Measurements from ENCODE around the gene KRTAP21-1. TPM values are rescaled to one million over a fixed set of nuclear protein-coding genes. Genes with fewer than 3 reads are reported as not detected.

Gene KRTAP21-1
- total and polyA plus RNA-seq, 9 of the 15 experiments (the other 6 are each of a cell fraction or from before 2014, with no cell fraction given) = not detected

DNA sequence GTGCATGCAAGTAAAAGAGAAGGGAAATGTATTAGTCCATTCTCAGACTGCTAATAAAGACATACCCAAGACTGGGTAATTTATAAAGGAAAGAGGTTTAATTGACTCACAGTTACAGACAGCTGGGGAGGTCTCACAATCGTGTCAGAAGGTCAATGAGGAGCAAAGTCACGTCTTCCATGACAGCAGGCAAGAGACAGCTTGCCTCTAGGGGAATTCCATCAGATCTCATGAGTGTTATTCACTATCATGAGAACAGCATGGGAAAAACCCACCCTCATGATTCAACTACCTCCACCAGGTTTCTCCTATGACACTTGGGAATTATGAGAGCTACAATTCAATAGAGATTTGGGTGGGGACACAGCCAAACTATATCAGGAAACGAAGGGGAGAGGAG, 44.7 kb downstream of the KRTAP21-1 start (continued):
- TF ChIP-seq, protein P1, sequence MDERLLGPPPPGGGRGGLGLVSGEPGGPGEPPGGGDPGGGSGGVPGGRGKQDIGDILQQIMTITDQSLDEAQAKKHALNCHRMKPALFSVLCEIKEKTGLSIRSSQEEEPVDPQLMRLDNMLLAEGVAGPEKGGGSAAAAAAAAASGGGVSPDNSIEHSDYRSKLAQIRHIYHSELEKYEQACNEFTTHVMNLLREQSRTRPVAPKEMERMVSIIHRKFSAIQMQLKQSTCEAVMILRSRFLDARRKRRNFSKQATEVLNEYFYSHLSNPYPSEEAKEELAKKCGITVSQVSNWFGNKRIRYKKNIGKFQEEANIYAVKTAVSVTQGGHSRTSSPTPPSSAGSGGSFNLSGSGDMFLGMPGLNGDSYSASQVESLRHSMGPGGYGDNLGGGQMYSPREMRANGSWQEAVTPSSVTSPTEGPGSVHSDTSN (CRISPR knock-in tag; IDR thresholded peaks at IDR 0.05; ENCODE audit: low read depth) = no peak
- TF ChIP-seq, protein P1 (tag; conservative IDR thresholded peaks at IDR 0.05; ENCODE audit: low read depth) = no peak
- TF ChIP-seq ZNF121 (CRISPR knock-in tag; conservative IDR thresholded peaks at IDR 0.05) = no peak
- no peak for TF ChIP-seq ZEB2 (IDR thresholded peaks at IDR 0.05)
- TF ChIP-seq SIN3B (IDR thresholded peaks at IDR 0.05; ENCODE audit: low read depth) = no peak
- TF ChIP-seq MBD2 (IDR thresholded peaks at IDR 0.05; ENCODE audit: borderline replicate concordance, low read depth) = no peak
- no peak for TF ChIP-seq COPS2 (conservative IDR thresholded peaks at IDR 0.05)
- TF ChIP-seq, protein P2, sequence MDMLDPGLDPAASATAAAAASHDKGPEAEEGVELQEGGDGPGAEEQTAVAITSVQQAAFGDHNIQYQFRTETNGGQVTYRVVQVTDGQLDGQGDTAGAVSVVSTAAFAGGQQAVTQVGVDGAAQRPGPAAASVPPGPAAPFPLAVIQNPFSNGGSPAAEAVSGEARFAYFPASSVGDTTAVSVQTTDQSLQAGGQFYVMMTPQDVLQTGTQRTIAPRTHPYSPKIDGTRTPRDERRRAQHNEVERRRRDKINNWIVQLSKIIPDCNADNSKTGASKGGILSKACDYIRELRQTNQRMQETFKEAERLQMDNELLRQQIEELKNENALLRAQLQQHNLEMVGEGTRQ (CRISPR knock-in tag; IDR thresholded peaks at IDR 0.05) = no peak
- TF ChIP-seq POLR2H (tag; IDR thresholded peaks at IDR 0.05; ENCODE audit: low read depth) = no peak
- TF ChIP-seq ZNF175 (CRISPR knock-in tag; IDR thresholded peaks at IDR 0.05; ENCODE audit: low read depth) = no peak
- TF ChIP-seq, protein P3, sequence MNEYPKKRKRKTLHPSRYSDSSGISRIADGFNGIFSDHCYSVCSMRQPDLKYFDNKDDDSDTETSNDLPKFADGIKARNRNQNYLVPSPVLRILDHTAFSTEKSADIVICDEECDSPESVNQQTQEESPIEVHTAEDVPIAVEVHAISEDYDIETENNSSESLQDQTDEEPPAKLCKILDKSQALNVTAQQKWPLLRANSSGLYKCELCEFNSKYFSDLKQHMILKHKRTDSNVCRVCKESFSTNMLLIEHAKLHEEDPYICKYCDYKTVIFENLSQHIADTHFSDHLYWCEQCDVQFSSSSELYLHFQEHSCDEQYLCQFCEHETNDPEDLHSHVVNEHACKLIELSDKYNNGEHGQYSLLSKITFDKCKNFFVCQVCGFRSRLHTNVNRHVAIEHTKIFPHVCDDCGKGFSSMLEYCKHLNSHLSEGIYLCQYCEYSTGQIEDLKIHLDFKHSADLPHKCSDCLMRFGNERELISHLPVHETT (CRISPR knock-in tag; conservative IDR thresholded peaks at IDR 0.05 in 1 of 2, IDR thresholded peaks at IDR 0.05 in 1 of 2) = no peak
- no peak for TF ChIP-seq HSF4 (CRISPR knock-in tag; IDR thresholded peaks at IDR 0.05; ENCODE audit: borderline replicate concordance)
- no peak for TF ChIP-seq ZNF124 (CRISPR knock-in tag; IDR thresholded peaks at IDR 0.05)
- no peak for TF ChIP-seq TAF9B (IDR thresholded peaks at IDR 0.05; ENCODE audit: partially characterized antibody)
